Common myeloid progenitor, CD34-positive (primary cell): ENCODE data around the gene CYGB.
A peak's percentile ranks its signal among the peaks of the same experiment; 100 is the strongest.

Experiments
- CTCF ChIA-PET: fragments of 350-600 bp; sonication (Branson Sonifier 250); formaldehyde crosslinking; loops from one replicate; lab custom pipeline; 2021; ENCODE audit warnings: antibody characterized with exemption; lab: Charles Lee
- POLR2A ChIA-PET: fragments of 350-600 bp; sonication (Branson Sonifier 250); formaldehyde crosslinking; loops from one replicate; lab custom pipeline; 2021; ENCODE audit warnings: antibody characterized with exemption; lab: Charles Lee
- DNase-seq, 3 donors: peaks; one replicate each; pipeline versions ENCODE4 v3.0.0 to v3.0.0-alpha.2; 2013
- H3K27ac ChIP-seq, 2 experiments: 1 replicate in 1 of 2; 2 replicates in 1 of 2; pipeline ENCODE4 v1.7.0; 2013; ENCODE audit warnings: inconsistent platforms in 2 of 2, low read length in 2 of 2, mild to moderate bottlenecking in 2 of 2, low read depth in 1 of 2, moderate library complexity in 1 of 2; ENCODE audit not compliant: severe bottlenecking in 2 of 2, insufficient read depth in 1 of 2, poor library complexity in 1 of 2
- H3K27me3 ChIP-seq, 5 experiments: replicated peaks in 2 of 5; 1 replicate in 3 of 5; 2 replicates in 2 of 5; pipeline versions ENCODE4 v1.6.1 to v1.7.0; 2013; ENCODE audit warnings: low read length in 4 of 5, mild to moderate bottlenecking in 2 of 5, moderate library complexity in 2 of 5, inconsistent platforms in 1 of 5; ENCODE audit not compliant: insufficient read depth in 5 of 5, control insufficient read depth in 4 of 5
- H3K36me3 ChIP-seq, 4 experiments: 1 replicate in 2 of 4; 2 replicates in 2 of 4; pipeline versions ENCODE4 v1.6.1 to v1.7.0; 2013; ENCODE audit warnings: low read length in 3 of 4, control low read depth in 1 of 4, mild to moderate bottlenecking in 1 of 4; ENCODE audit not compliant: control insufficient read depth in 4 of 4, insufficient read depth in 4 of 4
- H3K4me1 ChIP-seq, 4 experiments: 1 replicate in 3 of 4; 2 replicates in 1 of 4; pipeline versions ENCODE4 v1.6.1 to v1.7.1; 2013; ENCODE audit warnings: low read length in 3 of 4, mild to moderate bottlenecking in 3 of 4, control low read depth in 1 of 4, inconsistent platforms in 1 of 4, moderate library complexity in 1 of 4; ENCODE audit not compliant: control insufficient read depth in 4 of 4, insufficient read depth in 4 of 4; ENCODE audit errors: control extremely low read depth in 1 of 4
- H3K4me3 ChIP-seq, 7 experiments: 1 replicate in 4 of 7; 2 replicates in 3 of 7; pipeline versions ENCODE4 v1.5.1 to v1.7.0; 2013; ENCODE audit warnings: mild to moderate bottlenecking in 7 of 7, low read length in 6 of 7, moderate library complexity in 6 of 7, inconsistent platforms in 2 of 7, low read depth in 2 of 7, control low read depth in 1 of 7; ENCODE audit not compliant: insufficient read depth in 4 of 7, control insufficient read depth in 1 of 7; ENCODE audit errors: extremely low read depth in 1 of 7
- H3K9me3 ChIP-seq, 5 experiments: 1 replicate in 4 of 5; 2 replicates in 1 of 5; pipeline versions ENCODE4 v1.6.1 to v1.7.1; 2013; ENCODE audit warnings: low read length in 4 of 5, mild to moderate bottlenecking in 2 of 5, inconsistent platforms in 1 of 5, low read depth in 1 of 5, moderate library complexity in 1 of 5; ENCODE audit not compliant: control insufficient read depth in 4 of 5, insufficient read depth in 2 of 5; ENCODE audit errors: control extremely low read depth in 1 of 5
- WGBS: methylation state at CpG from one replicate; pipeline ENCODE4 v1.1.5; 2013; ENCODE audit not compliant: insufficient coverage; 5-methylcytosine and 5-hydroxymethylcytosine counted together

The CYGB gene

DNA sequence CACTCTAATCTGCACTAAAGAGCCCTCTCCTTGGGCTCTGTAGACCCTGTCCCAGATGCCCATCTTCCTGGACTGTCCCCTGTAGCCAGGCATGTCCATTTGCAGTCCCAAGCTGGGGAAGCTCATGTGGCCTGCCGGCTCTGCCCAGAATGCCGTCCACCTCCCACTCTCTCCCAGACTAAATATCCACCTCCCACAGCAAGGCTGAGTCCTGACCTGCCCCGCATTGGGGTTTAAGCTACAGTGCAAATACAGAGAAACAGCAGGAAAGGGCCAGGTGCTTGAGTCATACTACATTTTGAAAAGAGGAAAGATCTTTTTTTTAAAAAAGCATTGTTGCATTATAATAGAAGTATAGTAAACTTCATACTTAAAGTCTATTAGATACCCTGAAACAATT, 45.2 kb upstream of the CYGB start:
- no CpG with 5 or more reads among the region's 3 CpGs for WGBS
- H3K36me3 ChIP-seq = no peaks in the 10 kb centered on the region
- ChIA-PET CTCF (interaction anchor here (3.3 to 6.2 kb wide), 3 partner anchors 17 to 59 kb away, joined by 14 to 50 read pairs (median 31); no protein-coding TSS in a partner anchor), POLR2A (no interaction called here)
- DNase-seq = no peak
- peaks cover 13 to 41% (median 16%) of the 10 kb centered on the region in 5 experiments for H3K27me3 ChIP-seq
- H3K27ac ChIP-seq = no peak overlapping the region
- H3K4me3 ChIP-seq = no peak overlapping the region
- H3K4me1 ChIP-seq = peaks cover 0 to 30% (median 24%) of the 10 kb centered on the region in 4 experiments
- H3K9me3 ChIP-seq = no peaks in the 10 kb centered on the region

DNA sequence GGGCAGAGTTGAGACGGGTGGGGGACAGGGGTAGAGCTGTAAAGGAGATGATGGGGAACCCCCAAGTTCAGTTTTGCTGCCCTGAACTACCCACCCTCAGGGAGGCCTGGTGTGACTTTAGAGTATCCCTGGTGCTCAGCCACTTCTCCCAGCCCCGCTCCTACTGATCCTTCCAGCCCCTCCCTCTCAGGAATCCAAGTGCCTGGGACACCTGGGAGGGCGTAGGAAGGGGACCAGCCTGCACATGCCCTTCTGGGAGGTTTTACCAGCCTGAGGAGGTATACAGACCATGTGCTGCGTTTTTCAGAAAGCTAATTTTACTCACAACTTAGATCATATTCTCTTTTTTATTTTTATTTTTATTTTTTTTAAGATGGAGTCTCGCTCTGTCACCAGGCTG, 44.0 kb upstream of the CYGB start:
- H3K4me3 ChIP-seq = no peak overlapping the region
- peaks cover 6 to 29% (median 7%) of the 10 kb centered on the region in 5 experiments for H3K27me3 ChIP-seq
- 93% methylated on average over 2 of the region's 5 CpGs for WGBS
- H3K36me3 ChIP-seq = no peaks in the 10 kb centered on the region
- no peak overlapping the region for H3K27ac ChIP-seq
- H3K4me1 ChIP-seq = peaks cover 0 to 30% (median 18%) of the 10 kb centered on the region in 4 experiments
- no peaks in the 10 kb centered on the region for H3K9me3 ChIP-seq
- DNase-seq = no peak
- ChIA-PET CTCF (interaction anchor here (1.3 to 3.3 kb wide), 3 partner anchors 10 to 43 kb away, joined by 3 to 14 read pairs (median 7); no protein-coding TSS in a partner anchor), POLR2A (no interaction called here)

DNA sequence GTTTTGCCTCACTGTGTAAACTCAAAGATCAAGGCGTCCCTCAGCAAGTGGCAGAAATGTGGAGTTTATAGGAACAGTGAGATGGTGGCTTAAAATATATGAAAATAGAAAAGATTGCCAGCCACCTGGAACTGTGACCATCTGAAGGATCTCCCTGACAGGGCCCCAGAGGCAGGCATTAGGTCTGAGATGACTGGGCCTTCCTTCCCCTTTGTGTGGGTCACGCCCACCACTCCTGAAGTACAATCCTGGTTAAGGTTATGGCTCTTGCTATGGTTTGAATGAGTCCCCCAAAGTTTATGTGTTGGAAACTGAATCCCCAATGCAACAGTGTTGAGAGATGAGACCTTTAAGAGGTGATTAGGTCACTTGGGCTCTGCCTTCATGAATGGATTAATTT, 41.8 kb upstream of the CYGB start:
- peaks cover 1 to 9% (median 4%) of the 10 kb centered on the region in 5 experiments for H3K27me3 ChIP-seq
- peak in 2 of 3 donors; percentile 39 to 41 for DNase-seq
- no peak overlapping the region for H3K27ac ChIP-seq
- POLR2A ChIA-PET = no interaction called here
- H3K4me1 ChIP-seq = peaks cover 0 to 10% (median 3%) of the 10 kb centered on the region in 4 experiments
- no peaks in the 10 kb centered on the region for H3K9me3 ChIP-seq
- WGBS = 80% methylated on average over 1 of the region's 2 CpGs
- CTCF ChIA-PET = interaction anchor here (1.0 to 4.0 kb wide), 3 partner anchors 13 to 43 kb away, joined by 4 to 28 read pairs (median 14); no protein-coding TSS in a partner anchor
- no peaks in the 10 kb centered on the region for H3K36me3 ChIP-seq
- no peak overlapping the region for H3K4me3 ChIP-seq

DNA sequence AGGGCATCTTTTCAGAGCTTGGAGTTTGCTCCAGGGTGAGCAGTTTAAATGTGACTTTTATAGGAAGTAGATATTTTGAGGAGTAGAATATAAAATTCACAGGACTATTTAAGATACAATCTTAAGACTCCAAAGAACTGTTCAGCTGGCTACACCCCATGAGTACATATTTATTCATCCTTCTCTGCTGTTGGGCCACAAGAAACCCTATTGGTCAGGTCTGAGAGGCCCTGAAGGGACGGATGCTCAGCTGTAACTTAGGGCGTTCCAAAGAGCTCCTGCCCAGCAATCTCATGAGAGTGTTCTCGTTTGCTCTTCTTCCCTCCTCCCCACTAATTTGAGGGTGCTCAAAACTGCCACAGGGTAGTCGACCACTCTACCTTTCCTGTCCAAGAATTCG, 40.9 kb upstream of the CYGB start:
- Histone ChIP-seq H3K27me3 (peaks cover 0 to 2% (median 0%) of the 10 kb centered on the region in 5 experiments), H3K36me3 (no peaks in the 10 kb centered on the region), H3K4me1 (peaks cover 0 to 10% (median 3%) of the 10 kb centered on the region in 4 experiments), H3K27ac (no peak overlapping the region), H3K4me3 (no peak overlapping the region), H3K9me3 (no peaks in the 10 kb centered on the region)
- POLR2A ChIA-PET = no interaction called here
- no peak for DNase-seq
- WGBS = 100% methylated on average over 4 of the region's 5 CpGs
- CTCF ChIA-PET = interaction anchor here (0.9 to 4.0 kb wide), 6 partner anchors 9 to 136 kb away, joined by 3 to 28 read pairs (median 4); a partner anchor contains a TSS

DNA sequence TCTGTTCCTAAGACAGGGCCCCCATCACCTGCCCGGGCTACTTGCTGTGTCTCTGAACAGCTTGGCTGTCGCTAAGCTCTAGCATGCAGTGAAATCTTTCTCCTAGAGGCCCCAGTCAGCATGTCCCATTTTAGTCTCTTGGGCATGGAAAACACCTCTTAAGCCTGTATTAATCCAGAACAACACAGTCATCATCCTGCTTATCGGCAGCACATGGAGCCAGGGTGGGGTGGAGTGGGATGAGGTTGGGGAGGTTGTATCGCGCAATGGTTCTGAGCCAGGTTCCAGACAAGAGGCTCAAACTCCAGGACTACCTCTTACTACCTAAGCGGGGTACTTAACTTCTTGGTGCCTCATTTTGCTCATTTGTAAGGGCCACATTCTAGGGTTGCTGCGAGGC, 40.4 kb upstream of the CYGB start:
- POLR2A ChIA-PET = no interaction called here
- DNase-seq = no peak
- Histone ChIP-seq H3K9me3 (no peaks in the 10 kb centered on the region), H3K27ac (no peak overlapping the region), H3K27me3 (peaks cover 0 to 2% (median 0%) of the 10 kb centered on the region in 5 experiments), H3K36me3 (no peaks in the 10 kb centered on the region), H3K4me1 (peaks cover 0 to 10% (median 3%) of the 10 kb centered on the region in 4 experiments), H3K4me3 (no peak overlapping the region)
- 92% methylated on average over 4 of the region's 7 CpGs for WGBS
- CTCF ChIA-PET = interaction anchor here (1.2 to 4.0 kb wide), 5 partner anchors 11 to 136 kb away, joined by 3 to 28 read pairs (median 5); no protein-coding TSS in a partner anchor

DNA sequence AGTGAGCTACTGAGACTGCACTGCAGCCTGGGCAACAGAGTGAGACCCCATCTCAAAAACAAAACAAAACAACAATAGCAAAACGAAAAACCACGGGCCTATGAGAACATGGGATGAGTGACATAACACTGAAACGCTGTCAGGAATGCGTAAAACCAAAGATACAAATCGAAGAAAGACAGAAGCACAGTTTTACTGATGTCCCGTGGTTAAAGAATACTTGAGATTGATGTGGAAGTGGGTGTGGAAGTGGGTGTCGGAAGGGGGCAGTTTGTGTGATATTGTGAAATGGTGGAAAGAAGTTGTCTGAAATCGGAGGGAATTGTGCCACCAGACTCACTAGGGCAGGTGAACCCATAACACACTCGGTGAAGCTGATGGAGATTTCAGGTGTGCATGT, 38.7 kb upstream of the CYGB start:
- 96% methylated on average over 8 of the region's 9 CpGs for WGBS
- H3K27ac ChIP-seq = no peak overlapping the region
- no peaks in the 10 kb centered on the region for H3K36me3 ChIP-seq
- no peaks in the 10 kb centered on the region for H3K9me3 ChIP-seq
- no peak overlapping the region for H3K4me3 ChIP-seq
- CTCF ChIA-PET = interaction anchor here (1.2 kb wide), 1 partner anchor 10 kb away, joined by 4 read pairs; no protein-coding TSS in a partner anchor
- POLR2A ChIA-PET = interaction anchor here (1.9 kb wide), 1 partner anchor 9 kb away, joined by 4 read pairs; no protein-coding TSS in a partner anchor
- DNase-seq = no peak
- H3K27me3 ChIP-seq = no peaks in the 10 kb centered on the region
- H3K4me1 ChIP-seq = peaks cover 0 to 10% (median 3%) of the 10 kb centered on the region in 4 experiments

DNA sequence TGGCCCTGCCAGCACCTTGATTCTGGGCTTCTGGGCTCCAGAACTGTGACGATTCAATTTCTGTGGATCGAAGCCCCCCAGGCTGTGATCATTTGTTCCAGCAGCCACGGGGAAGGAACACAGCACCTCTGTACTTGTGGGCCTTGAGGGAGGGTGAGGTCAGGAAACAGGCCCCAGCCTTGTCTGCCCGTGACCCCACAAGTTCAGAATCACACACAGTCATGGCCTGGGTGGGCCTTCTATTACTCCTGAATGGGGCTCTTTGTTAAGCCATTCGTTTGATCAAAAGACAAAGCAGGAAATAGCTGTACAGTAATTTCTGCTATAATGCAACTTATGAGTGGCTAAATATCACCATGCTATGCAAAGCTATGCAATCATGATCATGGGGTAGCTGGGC, 38.1 kb upstream of the CYGB start:
- POLR2A ChIA-PET = interaction anchor here (1.9 kb wide), 1 partner anchor 9 kb away, joined by 4 read pairs; no protein-coding TSS in a partner anchor
- Histone ChIP-seq H3K36me3 (no peaks in the 10 kb centered on the region), H3K4me1 (peaks cover 0 to 8% (median 3%) of the 10 kb centered on the region in 4 experiments), H3K27ac (no peak overlapping the region), H3K4me3 (no peak overlapping the region), H3K27me3 (no peaks in the 10 kb centered on the region), H3K9me3 (peaks cover 0 to 3% (median 0%) of the 10 kb centered on the region in 5 experiments)
- 77% methylated on average over 5 of the region's 5 CpGs for WGBS
- no peak for DNase-seq
- CTCF ChIA-PET = interaction anchor here (1.2 to 1.3 kb wide), 2 partner anchors 9 to 10 kb away, joined by 3 to 4 read pairs; partner anchors contain the start of gene ST6GALNAC2
